EH (cell line): ENCODE measurements around the gene PUSL1.

Source experiments
- DNase-seq: peaks from one replicate; pipeline ENCODE4 v3.0.0-alpha.2; 2015; ENCODE audit warnings: low read depth

The PUSL1 gene

DNA sequence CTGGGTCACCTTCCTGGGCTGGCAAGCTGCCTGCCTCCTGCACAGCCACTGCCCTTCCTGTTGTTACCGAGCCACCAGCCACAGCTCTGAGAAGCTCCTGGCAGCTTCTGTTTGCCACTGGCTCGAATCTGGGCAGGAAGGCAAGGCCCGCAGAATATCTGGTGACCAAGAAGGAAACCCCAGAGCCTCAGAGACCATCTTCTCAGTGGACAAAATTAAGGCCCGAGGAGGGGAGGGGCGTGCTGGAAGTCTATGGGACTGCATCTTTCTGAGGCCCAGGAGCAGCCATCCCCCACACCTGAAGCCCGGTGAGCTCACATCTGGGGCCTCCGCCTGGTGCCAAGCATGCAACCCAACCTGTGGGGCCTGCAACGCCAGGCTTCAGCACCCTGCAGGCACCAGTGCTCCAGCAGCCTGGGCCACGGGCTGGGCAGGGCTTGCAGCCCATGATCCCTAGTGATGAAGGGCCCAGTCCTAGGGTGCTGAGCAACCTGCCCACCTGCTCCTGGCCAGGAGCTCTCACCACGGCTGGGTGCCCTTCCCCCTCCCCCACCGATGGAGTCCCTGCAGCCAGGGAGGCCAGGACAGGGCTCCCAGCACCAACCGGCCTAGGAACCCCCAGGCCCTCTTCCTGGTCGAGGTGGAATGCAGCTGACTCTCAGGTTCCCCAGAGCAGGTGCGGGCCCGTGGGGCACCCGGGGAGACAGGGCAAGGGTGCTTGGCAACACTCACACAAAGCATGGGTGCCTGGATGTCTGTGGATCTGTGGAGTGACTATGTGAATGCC, 17.1 kb downstream of the PUSL1 start:
- peak; percentile 28 for DNase-seq

DNA sequence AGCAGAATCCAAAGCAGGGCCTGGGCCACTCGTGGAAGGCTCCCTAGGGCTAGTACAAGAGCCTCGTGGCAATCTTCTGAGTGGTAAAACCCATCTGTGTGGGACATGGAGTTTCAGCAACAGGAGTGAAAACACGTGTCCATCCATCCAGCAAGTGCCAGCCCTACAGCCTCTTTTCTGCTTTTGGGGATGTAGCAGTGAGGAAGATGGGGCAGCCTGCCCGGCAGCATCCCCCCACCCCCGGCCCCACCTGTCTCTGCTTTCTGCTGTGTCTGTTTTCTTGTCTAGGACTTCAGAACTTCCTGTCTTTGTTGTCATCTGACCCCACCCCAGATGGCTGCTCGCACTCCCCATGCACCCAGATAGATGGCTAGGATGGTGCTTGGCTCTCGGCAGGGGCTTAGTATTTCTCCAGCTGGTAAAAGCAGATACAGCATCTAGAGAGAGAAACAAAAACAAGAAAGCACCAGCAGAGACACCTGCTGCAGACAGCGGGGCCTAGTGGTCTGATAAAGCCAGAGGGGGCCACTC, 17.7 kb downstream of the PUSL1 start:
- no peak for DNase-seq

DNA sequence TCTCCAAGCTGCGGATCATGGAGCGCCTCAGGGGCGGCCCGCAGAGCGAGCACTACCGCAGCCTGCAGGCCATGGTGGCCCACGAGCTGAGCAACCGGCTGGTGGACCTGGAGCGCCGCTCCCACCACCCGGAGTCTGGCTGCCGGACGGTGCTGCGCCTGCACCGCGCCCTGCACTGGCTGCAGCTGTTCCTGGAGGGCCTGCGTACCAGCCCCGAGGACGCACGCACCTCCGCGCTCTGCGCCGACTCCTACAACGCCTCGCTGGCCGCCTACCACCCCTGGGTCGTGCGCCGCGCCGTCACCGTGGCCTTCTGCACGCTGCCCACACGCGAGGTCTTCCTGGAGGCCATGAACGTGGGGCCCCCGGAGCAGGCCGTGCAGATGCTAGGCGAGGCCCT, 18.9 kb downstream of the PUSL1 start:
- DNase-seq: no peak

DNA sequence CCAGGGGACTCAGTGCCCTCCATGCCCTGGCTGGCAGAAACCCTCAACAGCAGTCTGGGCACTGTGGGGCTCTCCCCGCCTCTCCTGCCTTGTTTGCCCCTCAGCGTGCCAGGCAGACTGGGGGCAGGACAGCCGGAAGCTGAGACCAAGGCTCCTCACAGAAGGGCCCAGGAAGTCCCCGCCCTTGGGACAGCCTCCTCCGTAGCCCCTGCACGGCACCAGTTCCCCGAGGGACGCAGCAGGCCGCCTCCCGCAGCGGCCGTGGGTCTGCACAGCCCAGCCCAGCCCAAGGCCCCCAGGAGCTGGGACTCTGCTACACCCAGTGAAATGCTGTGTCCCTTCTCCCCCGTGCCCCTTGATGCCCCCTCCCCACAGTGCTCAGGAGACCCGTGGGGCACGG, 19.9 kb downstream of the PUSL1 start:
- no peak for DNase-seq

DNA sequence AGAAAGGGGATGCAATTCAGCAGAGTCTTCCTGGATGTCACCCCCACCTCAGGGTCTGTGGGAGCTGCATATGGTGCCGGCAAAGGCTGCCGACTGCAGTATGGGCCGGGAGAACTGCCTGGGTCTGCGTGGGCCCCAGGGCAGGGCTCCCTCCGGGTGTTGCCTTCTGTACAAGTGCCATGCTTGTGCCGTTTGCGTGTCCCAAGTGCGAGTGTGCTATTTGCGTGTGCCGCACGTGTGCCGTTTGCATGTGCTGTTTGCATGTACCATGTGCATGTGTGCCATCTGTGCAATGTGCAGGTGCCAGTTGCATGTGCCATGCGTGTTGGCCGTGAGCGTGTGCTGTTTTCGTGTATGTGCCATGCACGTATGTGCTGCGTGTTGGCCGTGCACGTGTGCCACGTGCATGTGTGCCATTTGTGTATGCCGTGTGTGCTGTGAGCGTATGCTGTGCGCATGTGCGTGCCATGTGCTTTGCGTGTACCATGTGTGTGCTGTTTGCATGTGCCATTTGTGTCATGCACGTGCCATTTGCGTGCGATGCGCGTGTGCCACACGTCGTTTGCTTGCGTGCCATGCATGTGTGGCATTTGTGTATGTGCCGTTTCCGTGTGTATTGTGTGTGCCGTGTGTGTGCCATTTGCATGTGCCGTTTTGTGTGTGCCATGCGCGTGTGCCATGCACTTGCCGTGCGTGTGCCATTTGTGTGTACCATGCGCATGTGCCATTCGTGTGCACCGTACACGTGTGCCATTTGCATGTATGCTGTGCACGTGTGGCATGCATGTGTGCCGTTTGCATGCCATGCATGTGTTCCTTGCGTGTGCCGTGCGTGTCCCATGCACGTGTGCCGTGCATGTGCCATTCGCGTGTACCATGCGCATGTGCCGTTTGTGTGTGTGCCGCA, 21.2 kb downstream of the PUSL1 start:
- no peak for DNase-seq

DNA sequence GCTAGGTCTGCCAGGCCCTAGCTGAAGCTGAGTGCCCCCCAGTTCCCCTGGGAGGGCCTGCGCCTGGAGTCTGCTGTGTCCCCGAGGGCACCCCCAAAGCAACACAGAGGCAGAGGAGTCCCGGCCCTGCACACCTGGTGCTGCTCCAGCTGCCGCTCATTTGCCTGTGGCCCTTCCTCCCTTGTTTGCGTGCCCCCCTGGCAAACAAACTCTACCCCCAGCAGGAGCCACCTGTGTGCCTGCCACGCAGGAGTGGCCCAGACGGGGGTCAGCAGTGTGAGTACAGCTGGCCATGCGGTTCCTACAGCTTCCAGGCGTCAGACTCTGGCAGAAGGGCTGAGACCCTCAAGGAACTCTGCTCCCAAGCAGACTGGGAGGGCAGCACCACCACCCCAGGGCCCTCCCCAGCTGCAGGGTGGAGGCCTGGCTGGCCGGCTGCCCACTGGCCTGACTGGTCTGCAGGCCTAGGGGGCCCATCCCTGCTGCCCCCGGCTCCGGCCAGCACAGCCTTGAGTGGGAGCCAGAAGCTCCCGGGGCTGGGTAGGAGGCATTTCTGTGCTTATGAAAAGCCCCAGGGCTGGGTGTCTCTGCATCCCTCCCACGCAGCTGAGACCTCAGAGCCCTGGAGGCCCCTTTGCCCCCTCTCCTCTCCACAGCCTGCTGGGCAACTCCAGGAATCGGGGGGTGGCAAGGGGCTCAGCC, 22.1 kb downstream of the PUSL1 start:
- no peak for DNase-seq

DNA sequence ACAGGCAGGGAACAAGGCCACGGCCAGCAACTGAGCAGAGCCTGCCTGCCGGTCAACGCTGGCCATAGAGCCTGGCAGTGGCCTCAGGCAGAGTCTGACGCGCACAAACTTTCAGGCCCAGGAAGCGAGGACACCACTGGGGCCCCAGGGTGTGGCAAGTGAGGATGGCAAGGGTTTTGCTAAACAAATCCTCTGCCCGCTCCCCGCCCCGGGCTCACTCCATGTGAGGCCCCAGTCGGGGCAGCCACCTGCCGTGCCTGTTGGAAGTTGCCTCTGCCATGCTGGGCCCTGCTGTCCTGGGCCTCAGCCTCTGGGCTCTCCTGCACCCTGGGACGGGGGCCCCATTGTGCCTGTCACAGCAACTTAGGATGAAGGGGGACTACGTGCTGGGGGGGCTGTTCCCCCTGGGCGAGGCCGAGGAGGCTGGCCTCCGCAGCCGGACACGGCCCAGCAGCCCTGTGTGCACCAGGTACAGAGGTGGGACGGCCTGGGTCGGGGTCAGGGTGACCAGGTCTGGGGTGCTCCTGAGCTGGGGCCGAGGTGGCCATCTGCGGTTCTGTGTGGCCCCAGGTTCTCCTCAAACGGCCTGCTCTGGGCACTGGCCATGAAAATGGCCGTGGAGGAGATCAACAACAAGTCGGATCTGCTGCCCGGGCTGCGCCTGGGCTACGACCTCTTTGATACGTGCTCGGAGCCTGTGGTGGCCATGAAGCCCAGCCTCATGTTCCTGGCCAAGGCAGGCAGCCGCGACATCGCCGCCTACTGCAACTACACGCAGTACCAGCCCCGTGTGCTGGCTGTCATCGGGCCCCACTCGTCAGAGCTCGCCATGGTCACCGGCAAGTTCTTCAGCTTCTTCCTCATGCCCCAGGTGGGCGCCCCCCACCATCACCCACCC, 22.9 kb downstream of the PUSL1 start, which contains the start of gene TAS1R3:
TSS of gene TAS1R3 (plus strand) at position 213 of the 898 bp plus-strand sequence. CDS start at position 279, 66 bp downstream.
- peak; percentile 39 for DNase-seq

DNA sequence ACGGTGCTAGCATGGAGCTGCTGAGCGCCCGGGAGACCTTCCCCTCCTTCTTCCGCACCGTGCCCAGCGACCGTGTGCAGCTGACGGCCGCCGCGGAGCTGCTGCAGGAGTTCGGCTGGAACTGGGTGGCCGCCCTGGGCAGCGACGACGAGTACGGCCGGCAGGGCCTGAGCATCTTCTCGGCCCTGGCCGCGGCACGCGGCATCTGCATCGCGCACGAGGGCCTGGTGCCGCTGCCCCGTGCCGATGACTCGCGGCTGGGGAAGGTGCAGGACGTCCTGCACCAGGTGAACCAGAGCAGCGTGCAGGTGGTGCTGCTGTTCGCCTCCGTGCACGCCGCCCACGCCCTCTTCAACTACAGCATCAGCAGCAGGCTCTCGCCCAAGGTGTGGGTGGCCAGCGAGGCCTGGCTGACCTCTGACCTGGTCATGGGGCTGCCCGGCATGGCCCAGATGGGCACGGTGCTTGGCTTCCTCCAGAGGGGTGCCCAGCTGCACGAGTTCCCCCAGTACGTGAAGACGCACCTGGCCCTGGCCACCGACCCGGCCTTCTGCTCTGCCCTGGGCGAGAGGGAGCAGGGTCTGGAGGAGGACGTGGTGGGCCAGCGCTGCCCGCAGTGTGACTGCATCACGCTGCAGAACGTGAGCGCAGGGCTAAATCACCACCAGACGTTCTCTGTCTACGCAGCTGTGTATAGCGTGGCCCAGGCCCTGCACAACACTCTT, 23.8 kb downstream of the PUSL1 start:
- DNase-seq: no peak

DNA sequence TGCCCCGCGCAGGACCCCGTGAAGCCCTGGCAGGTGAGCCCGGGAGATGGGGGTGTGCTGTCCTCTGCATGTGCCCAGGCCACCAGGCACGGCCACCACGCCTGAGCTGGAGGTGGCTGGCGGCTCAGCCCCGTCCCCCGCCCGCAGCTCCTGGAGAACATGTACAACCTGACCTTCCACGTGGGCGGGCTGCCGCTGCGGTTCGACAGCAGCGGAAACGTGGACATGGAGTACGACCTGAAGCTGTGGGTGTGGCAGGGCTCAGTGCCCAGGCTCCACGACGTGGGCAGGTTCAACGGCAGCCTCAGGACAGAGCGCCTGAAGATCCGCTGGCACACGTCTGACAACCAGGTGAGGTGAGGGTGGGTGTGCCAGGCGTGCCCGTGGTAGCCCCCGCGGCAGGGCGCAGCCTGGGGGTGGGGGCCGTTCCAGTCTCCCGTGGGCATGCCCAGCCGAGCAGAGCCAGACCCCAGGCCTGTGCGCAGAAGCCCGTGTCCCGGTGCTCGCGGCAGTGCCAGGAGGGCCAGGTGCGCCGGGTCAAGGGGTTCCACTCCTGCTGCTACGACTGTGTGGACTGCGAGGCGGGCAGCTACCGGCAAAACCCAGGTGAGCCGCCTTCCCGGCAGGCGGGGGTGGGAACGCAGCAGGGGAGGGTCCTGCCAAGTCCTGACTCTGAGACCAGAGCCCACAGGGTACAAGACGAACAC, 24.5 kb downstream of the PUSL1 start:
- DNase-seq: no peak

DNA sequence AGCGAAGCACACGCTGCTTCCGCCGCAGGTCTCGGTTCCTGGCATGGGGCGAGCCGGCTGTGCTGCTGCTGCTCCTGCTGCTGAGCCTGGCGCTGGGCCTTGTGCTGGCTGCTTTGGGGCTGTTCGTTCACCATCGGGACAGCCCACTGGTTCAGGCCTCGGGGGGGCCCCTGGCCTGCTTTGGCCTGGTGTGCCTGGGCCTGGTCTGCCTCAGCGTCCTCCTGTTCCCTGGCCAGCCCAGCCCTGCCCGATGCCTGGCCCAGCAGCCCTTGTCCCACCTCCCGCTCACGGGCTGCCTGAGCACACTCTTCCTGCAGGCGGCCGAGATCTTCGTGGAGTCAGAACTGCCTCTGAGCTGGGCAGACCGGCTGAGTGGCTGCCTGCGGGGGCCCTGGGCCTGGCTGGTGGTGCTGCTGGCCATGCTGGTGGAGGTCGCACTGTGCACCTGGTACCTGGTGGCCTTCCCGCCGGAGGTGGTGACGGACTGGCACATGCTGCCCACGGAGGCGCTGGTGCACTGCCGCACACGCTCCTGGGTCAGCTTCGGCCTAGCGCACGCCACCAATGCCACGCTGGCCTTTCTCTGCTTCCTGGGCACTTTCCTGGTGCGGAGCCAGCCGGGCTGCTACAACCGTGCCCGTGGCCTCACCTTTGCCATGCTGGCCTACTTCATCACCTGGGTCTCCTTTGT, 25.3 kb downstream of the PUSL1 start:
- no peak for DNase-seq

DNA sequence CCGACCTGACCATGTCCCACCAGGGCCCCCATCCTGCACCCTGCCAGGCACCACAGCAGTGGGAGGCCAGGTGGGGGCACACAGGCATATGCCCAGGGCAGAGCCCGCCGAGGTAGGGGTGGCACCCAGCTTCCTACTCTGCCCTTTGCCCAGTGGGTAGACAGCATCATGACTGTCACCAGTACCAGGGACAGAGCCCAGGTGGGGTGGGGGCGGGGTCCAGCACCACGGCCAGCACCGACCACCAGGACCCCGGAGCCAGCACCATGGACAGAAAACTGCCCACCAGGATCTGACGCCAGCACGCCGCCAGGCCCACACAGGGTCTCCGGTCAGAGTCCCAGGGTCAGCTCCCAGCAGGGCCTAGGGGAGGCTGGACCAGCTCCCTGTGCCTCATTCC, 26.4 kb downstream of the PUSL1 start:
- no peak for DNase-seq

DNA sequence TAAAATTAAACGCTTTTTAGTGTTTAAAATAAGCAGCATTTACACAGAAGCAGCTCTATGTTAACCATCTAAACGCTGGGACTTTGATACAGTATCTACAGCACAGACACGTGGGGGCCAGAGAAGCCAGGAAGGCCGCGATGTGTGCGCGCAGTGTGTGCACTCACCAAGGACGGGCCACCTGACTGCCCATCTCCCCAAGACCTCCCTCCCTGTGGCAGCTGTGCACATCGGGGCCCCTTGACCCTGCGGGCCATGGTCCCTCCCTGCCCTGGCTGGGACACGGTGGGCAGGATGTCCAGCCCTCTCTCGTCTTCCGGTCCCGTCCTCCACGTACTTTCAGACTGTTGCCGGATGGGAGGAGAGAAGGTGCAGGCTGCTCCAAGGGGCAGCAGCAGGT, 26.9 kb downstream of the PUSL1 start:
- no peak for DNase-seq

DNA sequence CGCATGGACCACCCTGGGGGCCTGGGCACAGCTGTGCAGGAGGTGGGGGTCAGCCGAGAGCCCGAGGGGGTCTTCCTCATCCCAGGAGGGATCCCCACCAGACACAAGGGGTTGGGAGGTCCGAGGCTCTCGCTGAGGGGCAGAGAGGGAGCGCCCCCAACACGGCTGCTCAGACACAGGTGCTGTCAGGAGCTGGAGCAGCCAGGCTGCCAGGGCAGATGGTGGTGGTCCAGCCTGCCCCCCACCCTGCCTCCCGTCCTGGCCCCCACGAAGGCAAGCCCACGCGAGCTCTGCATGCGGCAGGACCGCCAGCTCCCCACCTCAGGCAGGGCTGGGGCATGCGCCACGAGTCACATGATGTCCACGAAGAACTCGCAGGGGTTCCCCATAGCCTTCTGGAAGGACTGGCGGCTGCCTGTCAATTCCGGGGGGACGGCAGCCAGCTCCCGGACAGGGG, 27.4 kb downstream of the PUSL1 start:
- DNase-seq: no peak

DNA sequence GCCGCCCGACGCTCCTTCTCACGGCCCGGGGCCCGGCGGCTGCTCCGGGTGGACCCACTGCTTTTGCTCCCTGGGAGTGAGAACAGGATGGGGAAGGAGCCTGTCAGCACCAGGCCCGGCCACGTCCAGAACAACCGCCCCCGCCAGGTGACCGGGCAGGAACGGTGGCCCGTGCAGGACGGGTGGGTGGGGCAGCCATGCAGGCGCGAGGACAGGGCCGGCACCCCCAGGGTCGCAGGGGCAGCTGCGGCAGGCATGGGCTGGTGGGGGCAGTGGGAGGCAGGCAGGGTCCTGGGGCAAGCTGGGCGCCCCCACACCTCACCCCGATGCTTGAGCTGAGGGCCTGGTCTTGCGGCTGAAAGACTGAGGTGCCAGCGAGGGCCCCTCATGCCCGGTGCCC, 28.0 kb downstream of the PUSL1 start:
- DNase-seq: no peak

DNA sequence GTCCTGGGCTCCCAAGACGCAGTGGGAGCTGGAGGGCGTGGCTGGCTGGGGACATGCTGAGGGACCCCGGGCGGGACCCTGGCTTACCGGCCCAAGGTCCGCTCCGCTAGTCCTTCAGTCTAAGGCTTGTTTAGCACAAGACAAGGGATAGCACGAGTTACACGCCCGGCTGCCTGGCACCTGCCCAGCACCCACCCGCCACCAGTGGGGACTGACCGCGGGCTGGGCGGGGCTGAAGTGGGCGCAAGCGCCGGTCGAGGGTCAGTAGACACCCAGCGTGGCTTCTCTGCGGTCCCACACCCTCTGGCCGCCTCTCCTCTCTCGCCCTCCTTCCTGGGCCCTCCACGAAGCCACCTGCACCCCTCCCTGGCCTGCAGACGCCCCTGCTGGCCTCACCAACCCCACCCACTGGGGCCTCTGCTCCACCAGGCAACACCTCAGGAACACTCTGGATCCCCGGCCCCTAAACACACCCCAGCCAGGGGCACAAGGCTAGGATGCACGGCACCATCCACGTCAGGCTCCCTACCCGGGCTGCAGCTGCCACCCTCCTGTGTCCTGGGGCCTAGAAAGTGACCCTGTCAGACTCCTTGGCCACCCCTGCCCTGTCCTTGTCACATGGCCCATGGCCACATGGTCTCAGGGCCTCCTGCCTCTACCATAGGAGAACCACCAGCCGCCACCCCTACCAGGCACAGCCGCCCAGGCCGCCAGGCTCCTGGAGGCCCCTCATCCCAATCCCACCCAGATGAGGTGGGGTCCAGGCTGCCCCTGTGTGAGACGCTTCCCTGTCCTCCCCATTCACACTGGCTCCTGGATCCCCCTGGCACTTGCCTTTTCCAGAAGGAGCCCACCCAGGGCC, 28.8 kb downstream of the PUSL1 start:
- no peak for DNase-seq

DNA sequence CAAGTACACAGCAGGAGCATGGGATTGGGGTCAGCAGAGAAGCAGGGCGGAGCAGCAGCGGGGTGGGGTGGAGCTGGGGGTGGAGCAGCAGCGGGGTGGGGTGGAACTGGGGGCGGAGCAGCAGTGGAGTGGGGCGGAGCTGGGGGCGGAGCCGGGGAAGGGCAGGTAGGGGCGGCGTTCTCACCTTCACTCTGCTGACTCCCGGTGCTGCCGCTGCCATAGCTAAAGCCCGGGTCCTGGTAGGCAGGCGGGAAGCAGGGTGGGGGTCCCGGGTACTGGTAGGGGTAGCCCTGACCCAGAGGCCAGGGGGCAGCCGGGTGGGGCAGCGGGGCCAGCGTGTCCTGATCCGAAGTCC, 29.4 kb downstream of the PUSL1 start:
- no peak for DNase-seq

DNA sequence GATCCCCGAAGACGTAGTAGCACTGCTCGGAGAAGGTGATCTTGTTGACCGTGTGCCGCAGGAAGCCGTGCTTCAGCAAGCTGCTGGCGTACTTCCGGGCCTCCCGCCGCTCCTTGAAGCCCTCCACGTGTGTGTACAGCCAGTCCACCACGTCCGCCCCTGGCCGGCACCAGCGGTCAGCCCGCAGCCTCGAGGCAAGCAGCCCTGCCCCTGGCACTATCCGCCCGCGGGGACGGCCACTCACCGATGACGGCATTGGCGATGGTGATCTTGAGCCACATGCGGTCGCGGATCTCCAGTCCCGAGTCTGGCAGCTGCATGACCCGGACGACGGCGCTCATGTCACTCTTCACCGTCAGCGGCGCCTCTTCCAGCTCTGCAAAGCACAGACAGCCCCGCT, 29.9 kb downstream of the PUSL1 start:
- DNase-seq: no peak

DNA sequence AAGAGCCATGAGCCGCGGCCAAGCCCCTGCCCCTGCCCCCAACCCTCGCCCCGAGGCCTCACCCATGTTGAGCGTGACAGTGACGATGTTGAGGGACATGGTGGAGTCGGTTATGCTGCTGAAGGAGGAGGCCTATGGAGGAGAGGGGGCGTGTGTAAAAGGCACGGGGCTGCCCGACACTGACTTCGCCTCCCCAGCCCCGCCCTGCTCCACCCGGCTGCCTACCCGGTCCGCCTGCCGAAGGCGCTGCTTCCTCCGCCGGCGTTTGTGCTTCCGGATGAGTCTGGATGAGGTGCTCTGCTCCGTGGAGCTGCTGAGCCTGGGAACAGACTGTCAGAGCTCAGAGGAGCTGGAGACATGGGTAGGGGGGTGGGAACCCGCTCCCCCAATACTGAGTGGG, 31.8 kb downstream of the PUSL1 start:
- DNase-seq: no peak
